LNCaP clone FGC (cell line): ENCODE measurements around the gene CENPP.

Experiments
- DNase-seq: peaks from one replicate; pipeline ENCODE4 v3.0.0-alpha.2; 2011; ENCODE audit warnings: low read depth
- H3K4me3 ChIP-seq: 2 replicates; pipeline ENCODE4 v1.5.1; 2011; ENCODE audit warnings: mild to moderate bottlenecking, low read depth, low read length, control low read depth
- CTCF ChIP-seq: IDR thresholded peaks from 2 replicates; pipeline ENCODE4 v1.5.1; 2012; ENCODE audit warnings: mild to moderate bottlenecking; ENCODE audit not compliant: control insufficient read depth, insufficient read depth; ENCODE audit errors: extremely low read depth

CENPP gene

GRCh38 chr9:92479346-92479745 is 153.6 kb downstream of the CENPP start:
- no peak for TF ChIP-seq CTCF
- H3K4me3 ChIP-seq: no peak overlapping the region
- DNase-seq: no peak

- H3K4me3 ChIP-seq: no peak overlapping the region
- peak; percentile 43 for DNase-seq
These were observed 154.6 kb downstream of the CENPP start for GRCh38 chr9:92480291-92480771.

DNA sequence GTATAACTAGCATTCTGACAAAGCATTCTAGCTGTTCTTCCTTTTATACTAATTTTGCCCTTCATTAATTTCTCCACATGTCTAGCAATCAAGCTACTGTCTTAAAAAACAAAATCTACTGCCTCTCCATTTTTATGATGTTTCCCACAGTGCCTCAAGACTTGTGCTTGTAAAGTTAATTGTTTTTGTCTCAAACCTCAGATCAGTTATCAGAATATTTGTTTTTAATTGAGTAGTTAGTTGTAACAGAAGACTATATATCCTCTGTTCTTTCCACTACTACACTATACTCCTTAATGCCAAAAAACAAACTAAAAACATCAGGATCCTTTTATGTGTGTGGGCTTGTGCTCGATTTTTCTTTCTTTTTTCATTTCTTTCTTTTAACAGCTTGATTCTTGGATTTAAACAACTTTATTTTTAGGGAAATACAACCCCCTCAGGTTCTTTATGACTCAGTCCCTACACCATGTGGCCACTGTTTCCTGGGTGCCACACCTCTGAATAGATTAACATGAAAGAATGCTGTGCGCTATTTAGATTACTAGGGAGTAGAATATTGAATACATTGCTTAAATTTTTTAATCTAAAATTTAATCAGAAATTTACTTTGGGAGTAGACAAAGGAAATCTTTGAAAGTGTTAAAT is 155.4 kb downstream of the CENPP start:
- no peak for TF ChIP-seq CTCF

More at GRCh38 chr9:92480291-92480771, 154.6 kb downstream of the CENPP start:
- TF ChIP-seq CTCF: no peak

DNA sequence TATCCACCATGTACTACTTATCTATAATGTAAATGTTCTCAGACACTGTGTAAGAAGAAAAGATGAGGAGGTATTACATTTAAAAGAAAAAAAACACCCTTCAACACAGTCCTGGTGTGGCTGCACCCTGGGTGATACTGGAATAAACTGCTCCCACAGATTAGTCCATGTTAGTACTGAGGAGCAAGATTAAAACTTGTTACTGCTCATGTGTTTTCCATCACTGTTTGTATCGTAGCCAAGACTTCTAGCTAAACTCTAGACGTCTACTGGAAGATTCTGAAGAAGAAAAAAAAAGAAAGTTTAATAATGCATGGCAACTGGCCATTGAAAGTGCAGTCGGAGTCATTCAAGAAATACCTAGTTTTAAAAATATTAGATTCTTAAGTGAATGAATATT is 156.6 kb downstream of the CENPP start, which contains the start of gene ASPN:
TSS of gene ASPN (minus strand) at position 178 of the 400 bp plus-strand sequence.
- H3K4me3 ChIP-seq: no peak within 1 kb of the TSS
- DNase-seq: no peak
- no peak for TF ChIP-seq CTCF

More for the DNA sequence above, 155.4 kb downstream of the CENPP start:
- H3K4me3 ChIP-seq: no peak overlapping the region
- no peak for DNase-seq

DNA sequence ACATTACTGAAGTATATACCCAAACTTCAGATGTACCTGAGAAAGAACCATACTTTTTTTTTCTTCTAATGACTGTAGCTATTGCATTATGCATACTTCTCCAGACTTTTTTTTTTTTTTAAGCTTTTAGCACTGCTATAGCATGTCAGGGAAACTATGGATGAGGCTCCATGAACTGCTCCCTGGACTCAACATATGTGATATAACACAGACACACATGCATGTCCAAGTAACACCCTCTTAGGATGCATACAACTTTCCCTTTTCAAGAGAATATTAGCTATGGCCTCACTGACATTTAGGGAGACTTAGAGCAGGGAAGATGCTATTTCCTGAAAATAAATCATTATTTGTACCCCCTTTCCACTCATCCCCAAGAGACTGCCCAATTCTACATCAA is 157.1 kb downstream of the CENPP start:
- no peak overlapping the region for H3K4me3 ChIP-seq
- DNase-seq: no peak
- no peak for TF ChIP-seq CTCF

GRCh38 chr9:92483627-92484545 is 158.1 kb downstream of the CENPP start:
- no peak for DNase-seq
- H3K4me3 ChIP-seq: no peak overlapping the region
- no peak for TF ChIP-seq CTCF

- no peak for TF ChIP-seq CTCF
- DNase-seq: no peak
- no peak overlapping the region for H3K4me3 ChIP-seq
These were observed 158.8 kb downstream of the CENPP start for GRCh38 chr9:92484563-92484962.
